T-helper 1 cell treated with Interleukin-12 subunit alpha and Interleukin-12 subunit beta and Interleukin-4 antibody, amounts not matched to agents 30 ng/mL and 1 ng/mL, for 36 hours (primary cell): Measurements from ENCODE around the gene ZBED6. TPM values are rescaled to one million over a fixed set of nuclear protein-coding genes. Genes with fewer than 3 reads are reported as not detected.

Experiments
- intact Hi-C: fragments of 100-400 bp; cut with micrococcal nuclease; formaldehyde crosslinking; loops from one replicate; pipeline ENCODE4 v1.15.1; 2024
- total RNA-seq: library from RNA; stranded (reverse); gene quantifications from 2 replicates; pipeline ENCODE4 v1.2.3, GENCODE V29; 2022

Gene ZBED6
- total RNA-seq, 1 donor from 2014 or later, result 23.7 TPM

- intact Hi-C loops, result loop anchor here (10.0 kb wide), 1 partner anchor 324 kb away; no protein-coding TSS in a partner anchor
These were observed 33.8 kb downstream of the ZBED6 start for GRCh38 chr1:203829247-203829646.

GRCh38 chr1:203835476-203835875 lies 40.1 kb downstream of the ZBED6 start:
- intact Hi-C loops, result no loop called here

- intact Hi-C loops, result no loop called here
These were observed 43.7 kb downstream of the ZBED6 start for GRCh38 chr1:203839081-203839480.

GRCh38 chr1:203840208-203840808 lies 44.9 kb downstream of the ZBED6 start:
- intact Hi-C loops, result no loop called here

- intact Hi-C loops, result no loop called here
These were observed 47.1 kb downstream of the ZBED6 start for GRCh38 chr1:203842559-203842876.

- intact Hi-C loops, result no loop called here
These were observed 48.0 kb downstream of the ZBED6 start for GRCh38 chr1:203843435-203843834.

Other genes with a start within 250 kb of the ZBED6 start
- 130 and 133 TPM in 2 replicates for gene ATP2B4, start 168.8 kb upstream of the ZBED6 start, total RNA-seq
- gene LAX1, start 30.4 kb upstream of the ZBED6 start, total RNA-seq, result 12.6 and 14.6 TPM in 2 replicates
- gene ZC3H11A, start within 50 bp of the ZBED6 start, total RNA-seq, result 93.7 and 98.4 TPM in 2 replicates
- 132 and 133 TPM in 2 replicates for gene SNRPE, start 66.0 kb downstream of the ZBED6 start, total RNA-seq